CD4-positive, alpha-beta memory T cell (primary cell): ENCODE measurements around the gene PRELP. TPM values are rescaled to one million over a fixed set of nuclear protein-coding genes. Genes with fewer than 3 reads are reported as not detected.

Experiments used
- CTCF ChIA-PET: fragments of 350-600 bp; sonication (Branson Sonifier 250); formaldehyde crosslinking; loops from one replicate; lab custom pipeline; 2021; ENCODE audit warnings: inconsistent platforms; ENCODE audit not compliant: partially characterized antibody; lab: Charles Lee
- POLR2A ChIA-PET: fragments of 350-600 bp; sonication (Branson Sonifier 250); formaldehyde crosslinking; loops from one replicate; lab custom pipeline; 2021; ENCODE audit not compliant: partially characterized antibody; lab: Charles Lee
- DNase-seq, 5 donors: peaks; one replicate each; pipeline versions ENCODE4 v3.0.0 to v3.0.0-alpha.2; 2020 to 2022; ENCODE audit warnings: mixed read lengths in 1 of 5
- H3K27ac ChIP-seq: one replicate; pipeline ENCODE4 v1.7.0; 2013; ENCODE audit warnings: low read depth, low read length
- H3K27me3 ChIP-seq: 2 replicates; pipeline ENCODE4 v1.7.0; 2013; ENCODE audit warnings: mild to moderate bottlenecking, low read length, moderate library complexity; ENCODE audit not compliant: insufficient read depth
- H3K36me3 ChIP-seq: 2 replicates; pipeline ENCODE4 v1.7.0; 2013; ENCODE audit warnings: mild to moderate bottlenecking, low read length, moderate library complexity; ENCODE audit not compliant: insufficient read depth
- H3K4me1 ChIP-seq: 2 replicates; pipeline ENCODE4 v1.7.0; 2013; ENCODE audit warnings: mild to moderate bottlenecking, low read length, moderate library complexity; ENCODE audit not compliant: insufficient read depth
- H3K4me3 ChIP-seq, 2 donors: one replicate each; pipeline ENCODE4 v1.7.0; 2013; ENCODE audit warnings: low read length in 2 of 2, mild to moderate bottlenecking in 1 of 2
- H3K9me3 ChIP-seq, 2 donors: one replicate each; pipeline ENCODE4 v1.7.0; 2013; ENCODE audit warnings: low read length in 2 of 2, control low read depth in 1 of 2; ENCODE audit not compliant: control insufficient read depth in 1 of 2
- H3K27ac Mint-ChIP-seq, 7 donors: one replicate each; pipeline ENCODE4 v1.8.0; 2020 to 2021; ENCODE audit warnings: mixed read lengths in 7 of 7, mild to moderate bottlenecking in 6 of 7, inconsistent platforms in 3 of 7, moderate library complexity in 3 of 7
- H3K27me3 Mint-ChIP-seq, 2 donors: one replicate each; pipeline ENCODE4 v1.8.0; 2020 to 2021; ENCODE audit warnings: mixed read lengths in 2 of 2
- H3K36me3 Mint-ChIP-seq, 2 donors: one replicate each; pipeline ENCODE4 v1.8.0; 2020 to 2021; ENCODE audit warnings: mixed read lengths in 2 of 2, inconsistent platforms in 1 of 2, mild to moderate bottlenecking in 1 of 2
- H3K4me1 Mint-ChIP-seq, 4 donors: one replicate each; pipeline ENCODE4 v1.8.0; 2020 to 2021; ENCODE audit warnings: mixed read lengths in 4 of 4, mild to moderate bottlenecking in 1 of 4
- H3K4me3 Mint-ChIP-seq, 8 donors: one replicate each; pipeline ENCODE4 v1.8.0; 2020 to 2021; ENCODE audit warnings: mixed read lengths in 8 of 8, mild to moderate bottlenecking in 7 of 8, moderate library complexity in 6 of 8, inconsistent platforms in 3 of 8
- H3K9me3 Mint-ChIP-seq, 8 donors: one replicate each; pipeline ENCODE4 v1.8.0; 2020 to 2021; ENCODE audit warnings: mixed read lengths in 8 of 8, mild to moderate bottlenecking in 5 of 8, inconsistent platforms in 3 of 8, moderate library complexity in 1 of 8
- intact Hi-C: fragments of 100-400 bp; cut with micrococcal nuclease; formaldehyde crosslinking; loops from one replicate; pipeline ENCODE4 v1.15.1; 2023
- polyA plus RNA-seq, 2 donors: library from polyadenylated mRNA; unstranded; fragments of 300-500 nt; fragmentation: Illumina TruSeq; gene quantifications; one replicate each; pipeline ENCODE4 v1.2.3, GENCODE V29; 2021
- total RNA-seq, 2 experiments: library from RNA; stranded (reverse); gene quantifications; one replicate each; pipeline ENCODE4 v1.2.3, GENCODE V29; 2021

PRELP gene
- total and polyA plus RNA-seq, 4 experiments from 2014 or later = not detected

- POLR2A ChIA-PET = no interaction called here
- Mint-ChIP-seq H3K36me3 (no peaks in the 10 kb centered on the region), H3K4me3 (no peak overlapping the region), H3K27me3 (peaks cover 11 to 25% of the 10 kb centered on the region in 2 donors), H3K9me3 (no peaks in the 10 kb centered on the region), H3K27ac (no peak overlapping the region), H3K4me1 (no peaks in the 10 kb centered on the region)
- H3K27me3 ChIP-seq = peaks cover 4% of the 10 kb centered on the region
- H3K36me3 ChIP-seq = no peaks in the 10 kb centered on the region
- intact Hi-C loops = no loop called here
- no peak overlapping the region for H3K27ac ChIP-seq
- no peaks in the 10 kb centered on the region for H3K9me3 ChIP-seq
- DNase-seq = no peak
- no peaks in the 10 kb centered on the region for H3K4me1 ChIP-seq
- H3K4me3 ChIP-seq = no peak overlapping the region
- CTCF ChIA-PET = no interaction called here
Observed at GRCh38 chr1:203467550-203467921, 8.1 kb upstream of the PRELP start.

DNA sequence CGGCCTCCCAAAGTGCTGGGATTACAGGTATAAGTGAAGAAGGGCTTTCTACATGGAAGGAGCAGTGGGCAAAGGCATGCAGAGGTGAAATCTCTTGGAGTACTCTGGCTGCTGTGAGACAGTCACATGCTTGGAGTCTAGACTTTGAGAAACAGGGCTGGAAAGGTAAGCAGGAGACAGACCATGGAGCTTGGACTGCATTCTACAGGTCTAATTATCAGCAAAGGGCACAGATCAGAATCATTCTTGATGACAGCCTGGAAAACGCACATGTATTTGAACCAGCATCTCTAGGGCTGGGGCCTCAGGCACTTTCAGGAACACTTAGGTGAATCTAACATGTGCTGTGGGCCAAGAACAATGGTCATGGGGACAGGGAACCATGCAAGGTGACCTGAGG is 7.3 kb upstream of the PRELP start:
- Mint-ChIP-seq H3K27me3 (peaks cover 7 to 24% of the 10 kb centered on the region in 2 donors), H3K9me3 (no peaks in the 10 kb centered on the region), H3K4me1 (no peaks in the 10 kb centered on the region), H3K4me3 (no peak overlapping the region), H3K36me3 (no peaks in the 10 kb centered on the region), H3K27ac (no peak overlapping the region)
- Histone ChIP-seq H3K36me3 (no peaks in the 10 kb centered on the region), H3K9me3 (no peaks in the 10 kb centered on the region), H3K27ac (no peak overlapping the region), H3K4me1 (no peaks in the 10 kb centered on the region), H3K27me3 (peaks cover 4% of the 10 kb centered on the region), H3K4me3 (no peak overlapping the region)
- intact Hi-C loops = no loop called here
- ChIA-PET CTCF (interaction anchor here (1.2 kb wide), 1 partner anchor 201 kb away, joined by 4 read pairs; no protein-coding TSS in a partner anchor), POLR2A (no interaction called here)
- DNase-seq = no peak

DNA sequence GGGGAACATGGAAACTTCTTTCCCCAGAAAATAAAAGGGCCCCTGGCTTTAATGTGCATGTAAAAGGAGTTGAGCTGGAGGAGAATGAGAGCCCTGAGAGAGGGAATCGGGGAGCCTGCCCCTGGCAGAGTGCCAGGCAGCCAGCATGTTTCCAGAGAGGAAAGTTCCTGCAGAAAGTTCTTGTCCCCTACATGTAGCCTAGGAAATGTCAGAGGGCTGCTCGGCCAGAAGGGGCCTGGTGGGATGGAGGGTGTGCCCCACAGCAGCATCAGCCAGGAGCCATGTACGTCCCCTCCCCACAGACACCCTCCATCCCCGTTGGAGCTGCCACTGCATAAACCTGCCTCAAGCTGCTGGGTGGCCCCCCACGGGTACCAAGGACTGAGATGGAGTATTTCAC is 5.4 kb upstream of the PRELP start:
- H3K4me3 Mint-ChIP-seq = no peak overlapping the region
- intact Hi-C loops = no loop called here
- no peaks in the 10 kb centered on the region for H3K36me3 ChIP-seq
- ChIA-PET POLR2A (no interaction called here), CTCF (no interaction called here)
- H3K4me1 Mint-ChIP-seq = no peaks in the 10 kb centered on the region
- no peak overlapping the region for H3K27ac Mint-ChIP-seq
- no peaks in the 10 kb centered on the region for H3K27me3 ChIP-seq
- H3K9me3 Mint-ChIP-seq = no peaks in the 10 kb centered on the region
- no peaks in the 10 kb centered on the region for H3K9me3 ChIP-seq
- H3K4me1 ChIP-seq = no peaks in the 10 kb centered on the region
- no peaks in the 10 kb centered on the region for H3K36me3 Mint-ChIP-seq
- H3K27ac ChIP-seq = no peak overlapping the region
- no peak overlapping the region for H3K4me3 ChIP-seq
- peaks cover 7 to 36% of the 10 kb centered on the region in 2 donors for H3K27me3 Mint-ChIP-seq
- no peak for DNase-seq

DNA sequence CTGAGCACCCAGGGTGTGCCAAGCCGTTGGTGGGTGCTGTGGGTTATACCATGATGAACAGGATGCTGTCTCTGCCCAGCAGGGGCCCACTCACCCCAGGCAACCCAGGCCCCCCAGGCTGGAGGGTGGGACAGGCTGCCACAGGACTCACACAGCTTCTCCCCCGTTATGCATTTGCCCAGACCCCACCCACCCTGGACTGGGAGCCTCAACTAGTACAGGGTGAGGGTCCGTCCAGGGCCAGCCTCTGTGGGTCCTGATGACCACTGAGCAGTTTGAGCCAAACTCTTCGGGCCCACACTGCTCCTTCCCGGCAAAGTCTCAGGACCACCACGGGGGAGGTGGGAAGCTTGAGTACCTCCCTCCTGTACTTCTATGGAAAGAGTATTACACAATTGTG is 3.8 kb upstream of the PRELP start:
- POLR2A ChIA-PET = no interaction called here
- DNase-seq = no peak
- H3K27ac Mint-ChIP-seq = no peak overlapping the region
- intact Hi-C loops = no loop called here
- CTCF ChIA-PET = interaction anchor here (0.9 kb wide), 1 partner anchor 32 kb away, joined by 3 read pairs; no protein-coding TSS in a partner anchor
- Histone ChIP-seq H3K36me3 (no peaks in the 10 kb centered on the region), H3K4me1 (no peaks in the 10 kb centered on the region), H3K27me3 (peaks cover 6% of the 10 kb centered on the region), H3K27ac (no peak overlapping the region), H3K9me3 (no peaks in the 10 kb centered on the region), H3K4me3 (no peak overlapping the region)
- no peak overlapping the region for H3K4me3 Mint-ChIP-seq
- peaks cover 13 to 36% of the 10 kb centered on the region in 2 donors for H3K27me3 Mint-ChIP-seq
- no peaks in the 10 kb centered on the region for H3K36me3 Mint-ChIP-seq
- no peaks in the 10 kb centered on the region for H3K9me3 Mint-ChIP-seq
- no peaks in the 10 kb centered on the region for H3K4me1 Mint-ChIP-seq

DNA sequence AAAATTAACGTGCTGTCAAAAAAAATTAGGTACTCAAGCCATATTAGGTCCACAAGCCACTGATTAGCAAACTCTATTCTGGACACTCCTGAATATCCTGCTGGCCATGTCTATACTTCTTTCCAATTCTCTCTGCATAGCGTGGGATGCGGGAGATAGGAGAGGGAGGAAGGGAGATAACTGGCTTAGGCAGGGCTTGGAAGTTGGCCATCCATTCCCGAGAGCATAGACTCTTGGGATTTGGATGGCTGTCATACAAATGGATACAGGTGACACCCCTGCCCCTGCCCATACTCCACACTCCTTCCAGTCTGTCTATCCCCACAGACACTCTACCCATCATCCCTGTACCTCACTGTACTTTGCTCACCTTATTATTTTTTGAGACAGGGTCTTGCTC is 2.3 kb upstream of the PRELP start:
- H3K4me1 Mint-ChIP-seq = no peaks in the 10 kb centered on the region
- no peak overlapping the region for H3K4me3 Mint-ChIP-seq
- CTCF ChIA-PET = interaction anchor here (3.7 kb wide), 1 partner anchor 205 kb away, joined by 13 read pairs; no protein-coding TSS in a partner anchor
- no peak overlapping the region for H3K27ac ChIP-seq
- no peaks in the 10 kb centered on the region for H3K9me3 ChIP-seq
- no peak for DNase-seq
- peaks cover 9% of the 10 kb centered on the region for H3K27me3 ChIP-seq
- no peaks in the 10 kb centered on the region for H3K9me3 Mint-ChIP-seq
- H3K27me3 Mint-ChIP-seq = peaks cover 13 to 32% of the 10 kb centered on the region in 2 donors
- H3K36me3 ChIP-seq = no peaks in the 10 kb centered on the region
- intact Hi-C loops = no loop called here
- POLR2A ChIA-PET = no interaction called here
- H3K4me1 ChIP-seq = no peaks in the 10 kb centered on the region
- H3K4me3 ChIP-seq = no peak overlapping the region
- no peaks in the 10 kb centered on the region for H3K36me3 Mint-ChIP-seq
- no peak overlapping the region for H3K27ac Mint-ChIP-seq

- H3K9me3 ChIP-seq = no peaks in the 10 kb centered on the region
- Mint-ChIP-seq H3K4me3 (no peak overlapping the region), H3K27ac (no peak overlapping the region), H3K36me3 (no peaks in the 10 kb centered on the region), H3K27me3 (peaks cover 13 to 30% of the 10 kb centered on the region in 2 donors), H3K4me1 (no peaks in the 10 kb centered on the region), H3K9me3 (no peaks in the 10 kb centered on the region)
- H3K4me1 ChIP-seq = no peaks in the 10 kb centered on the region
- ChIA-PET POLR2A (no interaction called here), CTCF (interaction anchor here (3.7 kb wide), 1 partner anchor 205 kb away, joined by 13 read pairs; no protein-coding TSS in a partner anchor)
- intact Hi-C loops = no loop called here
- H3K27me3 ChIP-seq = peaks cover 9% of the 10 kb centered on the region
- H3K36me3 ChIP-seq = no peaks in the 10 kb centered on the region
- no peak overlapping the region for H3K4me3 ChIP-seq
- DNase-seq = no peak
- no peak overlapping the region for H3K27ac ChIP-seq
Observed at GRCh38 chr1:203473781-203474305, 1.8 kb upstream of the PRELP start.

DNA sequence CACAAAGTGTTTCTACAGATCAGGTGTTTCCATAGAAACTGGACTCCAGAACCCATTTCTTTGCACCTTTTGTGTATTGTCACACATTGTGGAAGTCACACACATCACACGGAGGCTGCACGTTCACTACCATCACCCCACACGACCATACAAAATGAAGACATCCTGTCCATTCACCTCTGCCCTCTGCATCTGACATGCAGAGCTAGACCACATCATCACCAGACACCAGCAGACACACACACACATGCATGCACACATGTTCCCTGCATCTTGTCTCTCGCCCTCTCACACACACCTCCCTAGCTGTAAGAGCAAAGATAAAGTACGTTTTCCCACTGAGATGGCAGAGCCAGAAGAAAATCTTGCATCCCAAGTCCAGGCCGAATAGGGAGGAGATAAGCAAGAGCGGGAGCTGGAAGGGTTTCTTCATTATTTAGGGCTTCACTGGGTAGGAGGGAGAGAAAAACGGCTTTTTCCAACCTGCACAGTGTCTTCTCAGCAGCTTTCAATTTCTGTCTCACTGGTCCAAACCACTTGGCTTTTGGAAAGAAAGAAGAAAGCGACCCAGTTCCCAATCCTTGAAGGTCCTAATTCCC is 709 bp downstream of the PRELP start:
- Mint-ChIP-seq H3K27me3 (peaks cover 11 to 31% of the 10 kb centered on the region in 2 donors), H3K4me3 (no peak overlapping the region), H3K36me3 (no peaks in the 10 kb centered on the region), H3K4me1 (peaks cover 1 to 9% (median 6%) of the 10 kb centered on the region in 4 donors), H3K9me3 (no peaks in the 10 kb centered on the region), H3K27ac (peak overlapping the region in 1 of 7 donors; percentile 53)
- CTCF ChIA-PET = interaction anchor here (1.3 to 5.0 kb wide), 3 partner anchors 11 to 208 kb away, joined by 4 to 37 read pairs (median 13); no protein-coding TSS in a partner anchor
- H3K36me3 ChIP-seq = no peaks in the 10 kb centered on the region
- peaks cover 9% of the 10 kb centered on the region for H3K27me3 ChIP-seq
- no peaks in the 10 kb centered on the region for H3K9me3 ChIP-seq
- no peak overlapping the region for H3K27ac ChIP-seq
- H3K4me1 ChIP-seq = peaks cover 7% of the 10 kb centered on the region
- POLR2A ChIA-PET = no interaction called here
- H3K4me3 ChIP-seq = no peak overlapping the region
- DNase-seq = no peak
- intact Hi-C loops = no loop called here
